ELR (cell line): Measurements from ENCODE around the gene TMTC2.
"Not testable (repeated sequence)": the region's sequence is repeated elsewhere in the genome, so short reads cannot be mapped to it uniquely, and the experiment has no call there.

Experiments
- DNase-seq: peaks from one replicate; pipeline ENCODE4 v3.0.0-alpha.2; 2015; ENCODE audit warnings: low read depth

The TMTC2 gene

GRCh38 chr12:82841487-82841904 lies 154.8 kb downstream of the TMTC2 start:
- no peak for DNase-seq

- DNase-seq, result no peak
Measured at GRCh38 chr12:82842480-82842879, 155.8 kb downstream of the TMTC2 start.

GRCh38 chr12:82845076-82845475 lies 158.4 kb downstream of the TMTC2 start:
- DNase-seq, result not testable (repeated sequence)

DNA sequence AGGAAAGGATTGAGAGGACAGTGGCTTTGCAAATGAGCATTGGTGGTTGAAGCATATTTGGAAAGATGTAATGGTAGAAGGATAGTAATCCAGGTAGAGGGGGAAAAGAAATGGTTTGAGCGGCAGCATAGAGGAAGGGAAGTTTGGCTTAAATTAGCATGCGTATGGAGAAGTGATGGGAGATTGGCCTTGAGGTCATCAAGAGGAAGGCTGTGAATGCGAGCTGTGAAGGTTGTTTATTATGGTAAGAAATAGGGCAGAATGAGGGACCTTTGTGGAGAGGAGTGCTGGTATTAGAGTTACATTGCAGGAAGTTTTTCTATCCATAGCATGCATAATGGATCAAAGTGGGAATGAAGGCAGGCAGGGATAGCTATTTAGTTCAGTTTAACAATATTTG lies 162.1 kb downstream of the TMTC2 start:
- DNase-seq, result no peak

DNA sequence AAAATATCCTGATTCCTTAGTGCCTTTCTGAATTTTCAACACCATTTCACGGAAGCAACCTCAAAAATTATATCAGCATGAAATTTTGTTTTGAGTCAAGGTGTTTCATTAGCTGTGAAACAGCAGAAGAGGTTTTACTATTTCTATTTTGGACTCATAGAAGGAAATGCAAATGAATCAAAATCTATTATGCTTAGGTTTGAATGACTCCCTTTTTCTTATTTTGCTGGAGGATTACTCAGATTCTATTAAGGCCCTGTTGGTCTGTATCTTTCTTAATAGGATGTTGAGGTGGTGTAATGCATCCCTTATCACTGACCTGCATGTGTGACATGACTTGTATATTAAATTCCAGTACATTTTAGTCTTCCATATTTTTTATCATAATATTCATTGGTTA lies 165.8 kb downstream of the TMTC2 start:
- no peak for DNase-seq

DNA sequence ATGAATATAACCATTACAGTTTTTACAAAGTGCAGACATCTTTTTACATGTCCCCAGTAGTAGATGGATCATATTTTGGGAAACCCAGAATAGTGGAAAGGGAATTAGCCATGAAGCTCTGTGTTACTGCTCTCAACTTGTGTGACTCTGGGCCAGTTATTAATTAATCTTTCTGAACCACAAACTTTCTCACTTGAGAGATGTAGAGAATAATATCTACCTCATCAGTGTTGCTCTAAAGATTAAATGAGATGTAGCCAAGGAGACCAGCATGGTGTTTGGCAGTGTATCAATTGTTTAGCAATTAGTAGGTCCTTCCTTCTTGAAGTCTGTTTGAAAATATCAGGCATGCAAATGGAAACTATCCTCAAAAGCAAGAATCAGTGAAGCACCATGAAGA lies 169.2 kb downstream of the TMTC2 start:
- DNase-seq, result no peak

DNA sequence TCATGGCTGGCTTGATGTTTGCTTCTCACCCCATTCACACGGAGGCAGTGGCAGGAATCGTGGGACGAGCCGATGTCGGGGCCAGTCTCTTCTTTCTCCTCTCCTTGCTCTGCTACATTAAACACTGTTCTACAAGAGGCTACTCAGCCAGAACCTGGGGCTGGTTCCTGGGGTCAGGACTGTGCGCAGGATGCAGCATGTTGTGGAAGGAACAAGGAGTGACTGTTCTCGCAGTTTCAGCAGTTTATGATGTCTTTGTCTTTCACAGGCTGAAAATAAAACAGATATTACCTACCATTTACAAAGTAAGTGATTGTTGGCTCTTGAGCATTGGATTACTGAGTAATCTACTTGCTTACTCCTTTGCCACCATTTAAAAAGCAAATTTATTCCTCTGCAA lies 170.6 kb downstream of the TMTC2 start:
- no peak for DNase-seq

GRCh38 chr12:82857911-82858533 lies 171.3 kb downstream of the TMTC2 start:
- no peak for DNase-seq

GRCh38 chr12:82858534-82858917 lies 171.8 kb downstream of the TMTC2 start:
- no peak for DNase-seq

DNA sequence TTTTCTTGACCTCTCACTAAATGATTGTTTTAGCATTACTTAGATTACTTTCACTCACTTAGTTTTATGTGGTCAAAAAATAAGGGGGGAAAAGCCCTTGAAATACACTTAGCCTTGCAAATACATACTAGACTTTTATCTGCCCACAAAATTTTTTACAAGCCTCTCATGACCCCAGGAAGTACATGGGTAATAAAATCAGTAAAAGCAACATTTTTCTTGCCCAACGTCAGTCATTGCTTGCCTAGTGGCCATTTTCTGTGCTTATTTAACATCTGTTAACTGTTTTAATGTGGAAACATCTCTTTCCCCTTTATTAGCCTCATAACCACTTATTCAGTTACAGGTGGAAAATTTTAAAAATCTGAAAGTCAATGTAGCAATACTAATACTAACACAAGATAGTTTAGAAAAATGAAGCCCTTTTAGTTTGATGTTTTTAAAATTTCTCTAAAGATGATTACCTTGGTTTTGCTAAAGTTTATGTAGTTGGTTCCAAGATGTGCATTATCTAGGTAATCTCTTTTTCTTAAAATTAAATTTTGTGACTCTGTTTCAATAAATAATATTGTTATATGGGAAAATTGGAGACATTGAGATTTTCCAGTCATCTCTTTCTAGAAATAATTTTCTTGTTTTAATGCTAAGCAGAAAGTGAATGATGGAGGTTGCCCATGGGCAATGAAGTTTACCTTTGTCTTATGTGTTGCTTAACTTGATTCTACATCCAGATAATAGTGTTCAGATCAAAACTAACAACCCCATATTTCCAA lies 175.5 kb downstream of the TMTC2 start:
- no peak for DNase-seq

DNA sequence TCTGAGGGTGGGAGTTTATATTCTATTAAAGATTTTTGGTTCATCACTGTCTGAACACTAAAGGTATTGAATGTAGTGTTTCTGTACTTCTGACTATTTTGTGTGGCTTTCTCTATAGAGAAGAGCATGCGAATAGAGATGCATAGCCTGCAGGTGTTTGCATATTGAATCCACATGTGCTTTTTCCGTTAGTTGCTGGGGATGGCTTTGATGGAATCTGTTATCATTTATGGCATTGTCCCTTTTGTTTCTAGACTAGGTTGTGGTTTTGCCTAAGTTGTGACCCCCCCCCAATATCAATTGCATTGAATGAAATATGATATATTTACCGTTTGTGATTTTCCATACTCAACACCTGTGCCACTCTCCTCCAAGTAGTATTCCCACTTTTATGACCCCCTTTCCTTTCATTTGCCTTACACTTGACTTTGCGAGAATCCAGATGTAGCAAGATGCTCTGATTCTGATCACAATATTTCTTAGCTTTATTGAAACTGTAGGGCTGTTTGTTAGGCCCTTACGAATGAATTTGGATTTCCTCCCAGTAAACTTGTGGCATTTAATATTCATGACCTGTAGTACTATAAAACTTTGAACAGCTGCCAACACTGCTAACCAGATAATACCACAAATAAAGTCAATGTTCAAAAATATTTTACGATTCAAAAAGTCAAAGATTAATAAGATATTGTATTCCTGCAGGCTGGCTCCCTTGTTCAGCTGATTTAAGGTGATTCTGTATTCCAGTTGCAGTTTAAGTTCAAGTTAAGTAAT lies 176.4 kb downstream of the TMTC2 start:
- DNase-seq, result no peak

DNA sequence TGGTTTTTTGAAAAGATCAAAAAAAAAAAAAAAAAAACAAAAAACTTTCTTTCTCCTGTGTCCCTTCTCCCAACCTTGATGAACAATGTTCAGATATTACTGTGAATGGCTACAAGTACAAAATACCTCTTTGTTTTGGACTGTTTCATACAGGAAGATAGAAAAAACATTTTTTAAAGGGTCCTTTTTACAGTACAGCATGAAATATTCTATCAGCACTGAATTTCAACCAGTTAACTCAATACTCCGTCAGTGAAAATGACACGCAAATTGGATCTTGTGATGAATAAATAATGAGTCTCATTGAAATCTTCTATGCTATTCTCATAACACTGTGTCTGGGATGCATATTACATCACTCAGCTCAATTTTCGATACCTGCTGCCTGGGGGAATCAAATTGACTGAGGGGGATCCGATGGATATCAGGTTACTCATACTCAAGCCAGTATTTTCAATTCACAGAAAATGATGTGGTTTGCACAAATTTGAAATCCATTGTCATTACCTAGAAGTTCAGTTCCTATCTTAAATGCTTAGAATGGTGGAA lies 179.6 kb downstream of the TMTC2 start:
- no peak for DNase-seq

DNA sequence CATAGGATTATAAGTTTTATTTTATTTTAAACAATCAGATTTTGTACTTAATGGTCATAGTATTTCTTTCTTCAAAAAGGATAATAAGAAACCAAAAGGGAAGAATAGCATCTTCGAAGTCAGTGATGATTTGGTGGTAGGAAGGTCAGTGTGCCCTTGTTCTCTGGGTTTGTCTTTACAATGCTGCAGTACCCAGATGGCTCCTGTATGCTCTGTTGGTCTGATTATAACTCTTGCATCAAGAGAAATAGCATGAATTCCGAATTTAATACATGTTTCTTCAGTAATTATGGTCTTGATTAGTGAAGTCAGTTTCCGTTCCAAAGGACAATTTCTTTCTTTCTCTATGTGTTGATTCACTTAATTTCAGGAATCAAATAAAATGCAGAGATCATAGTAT lies 180.2 kb downstream of the TMTC2 start:
- no peak for DNase-seq

- DNase-seq, result no peak
Measured at GRCh38 chr12:82867762-82868500, 181.2 kb downstream of the TMTC2 start.

GRCh38 chr12:82870771-82871377 lies 184.2 kb downstream of the TMTC2 start:
- DNase-seq, result no peak

GRCh38 chr12:82872088-82872487 lies 185.4 kb downstream of the TMTC2 start:
- DNase-seq, result no peak

DNA sequence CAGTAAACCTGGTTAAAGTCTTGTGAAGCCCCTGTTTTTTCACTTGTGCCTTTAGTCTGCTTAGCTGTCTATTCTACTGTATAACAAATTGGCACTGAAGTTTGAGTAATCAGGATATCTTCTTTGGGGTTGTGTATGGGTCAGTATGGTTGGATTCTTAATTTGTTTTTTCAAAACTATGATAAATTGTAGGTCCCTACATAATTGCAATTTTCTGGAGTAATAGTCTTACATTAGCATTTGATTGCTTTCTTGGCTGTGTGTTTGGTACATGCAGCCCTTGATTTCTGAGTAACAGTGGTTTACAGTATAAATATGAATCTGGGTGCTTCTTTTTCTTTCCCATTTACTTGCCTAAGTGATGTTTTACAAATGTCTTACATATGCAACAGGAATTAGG lies 186.6 kb downstream of the TMTC2 start:
- no peak for DNase-seq

GRCh38 chr12:82873951-82874350 lies 187.2 kb downstream of the TMTC2 start:
- no peak for DNase-seq

DNA sequence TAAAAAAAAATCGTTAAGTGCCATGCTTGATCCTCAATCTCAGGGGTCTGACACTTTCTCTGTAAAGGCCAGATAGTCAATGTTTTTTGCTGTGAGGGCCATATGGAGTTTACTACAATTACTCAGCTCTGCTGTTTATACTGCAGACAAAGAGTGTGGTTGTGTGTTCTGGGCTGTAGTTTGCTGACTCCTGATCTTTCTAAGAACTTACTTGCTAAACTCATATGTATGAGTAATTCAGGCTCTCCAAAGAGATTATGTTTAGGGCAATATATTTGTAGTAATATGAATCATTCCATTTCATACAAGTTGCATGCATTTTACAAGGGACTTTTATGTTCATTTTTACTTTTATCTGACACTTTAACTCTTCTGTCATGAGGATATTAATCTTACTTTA lies 188.2 kb downstream of the TMTC2 start:
- DNase-seq, result no peak

- DNase-seq, result no peak
Measured at GRCh38 chr12:82876075-82876474, 189.4 kb downstream of the TMTC2 start.

DNA sequence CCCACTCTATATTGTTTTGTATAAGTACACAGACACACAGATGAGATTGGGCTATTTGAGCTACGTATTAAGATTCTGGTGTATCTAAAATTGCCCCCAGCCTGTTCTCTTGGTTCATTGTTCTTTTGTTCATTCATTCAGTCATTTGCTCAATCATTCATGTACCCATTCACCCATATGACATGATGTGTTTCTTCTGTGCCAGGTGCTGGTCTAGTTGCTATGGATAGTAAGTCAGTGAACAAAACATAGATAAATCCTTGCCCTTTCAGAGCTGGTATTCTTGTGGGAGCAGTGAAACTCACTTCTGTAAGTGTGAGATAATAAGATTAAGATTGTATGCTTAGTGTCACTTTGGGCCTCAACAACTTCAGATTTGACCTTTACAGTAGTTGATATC lies 191.3 kb downstream of the TMTC2 start:
- DNase-seq, result no peak

GRCh38 chr12:82880442-82880901 lies 193.8 kb downstream of the TMTC2 start:
- DNase-seq, result no peak
